Tibial nerve (tissue), 4 donors: ENCODE results near the gene FLNC. TPM values are rescaled to one million over a fixed set of nuclear protein-coding genes. Genes with fewer than 3 reads are reported as not detected.

Experiments used
- DNase-seq, 2 donors: peaks; one replicate each; pipeline ENCODE4 v3.0.0-alpha.2; 2019; ENCODE audit warnings: low spot score in 2 of 2
- H3K27ac ChIP-seq, 4 donors: fragments of 200-600 bp; sonication (generic) in 3 of 4; one replicate each; pipeline ENCODE4 v1.5.1; 2017 to 2019; ENCODE audit warnings: mild to moderate bottlenecking in 1 of 4
- H3K27me3 ChIP-seq, 2 donors: fragments of 200-600 bp; sonication (generic) in 1 of 2; one replicate each; pipeline versions ENCODE4 v1.5.1 to v1.6.0; 2017 to 2019
- H3K36me3 ChIP-seq, 3 donors: fragments of 200-600 bp; sonication (generic); one replicate each; pipeline ENCODE4 v1.5.1; 2018 to 2019
- H3K4me1 ChIP-seq, 4 donors: fragments of 200-600 bp; sonication (generic) in 3 of 4; one replicate each; pipeline ENCODE4 v1.5.1; 2017 to 2019
- H3K4me3 ChIP-seq, 4 donors: fragments of 200-600 bp; sonication (generic) in 3 of 4; one replicate each; pipeline ENCODE4 v1.5.1; 2017 to 2019; ENCODE audit warnings: mild to moderate bottlenecking in 1 of 4, moderate library complexity in 1 of 4
- H3K9me3 ChIP-seq, 4 donors: fragments of 200-600 bp; sonication (generic) in 3 of 4; one replicate each; pipeline ENCODE4 v1.5.1; 2017 to 2019
- CTCF ChIP-seq, 5 experiments: fragments of 200-600 bp in 3 of 5; fragments of 450-650 bp in 2 of 5; sonication (generic) in 3 of 5; IDR thresholded peaks; one replicate each; pipeline ENCODE4 v1.5.1; 2016 to 2019; ENCODE audit warnings: antibody characterized with exemption in 5 of 5, mild to moderate bottlenecking in 3 of 5, moderate library complexity in 2 of 5
- EP300 ChIP-seq, 2 donors: sonication (generic); formaldehyde crosslinking; IDR thresholded peaks; one replicate each; pipeline ENCODE4 v1.6.1; 2017; ENCODE audit warnings: antibody characterized with exemption in 2 of 2, mild to moderate bottlenecking in 1 of 2
- POLR2A ChIP-seq, 2 donors: fragments of 450-650 bp; IDR thresholded peaks; one replicate each; pipeline ENCODE4 v1.6.1; 2017; ENCODE audit warnings: antibody characterized with exemption in 2 of 2, mild to moderate bottlenecking in 2 of 2, moderate library complexity in 2 of 2
- WGBS, 2 donors: methylation state at CpG; one replicate each; pipeline ENCODE4 v1.1.5; 2018; 5-methylcytosine and 5-hydroxymethylcytosine counted together
- total RNA-seq, 4 donors: library from RNA; depleted of rRNA; stranded (reverse); fragments of >200 nt; gene quantifications; one replicate each; pipeline ENCODE4 v1.1.0, GENCODE V29; 2016

Gene FLNC
- total RNA-seq, 4 donors from 2014 or later, result 5.5 to 13.5 (median 9.0) TPM

- H3K9me3 ChIP-seq, result no peaks in the 10 kb centered on the region
- WGBS, 2 donors, result 0 to 1% methylated on average over 5 to 6 of the region's 6 CpGs
- H3K4me1 ChIP-seq, result peaks cover 0 to 52% (median 19%) of the 10 kb centered on the region in 4 donors
- peaks cover 0 to 26% (median 0%) of the 10 kb centered on the region in 3 donors for H3K36me3 ChIP-seq
- no peak for DNase-seq
- H3K4me3 ChIP-seq, result peak overlapping the region; percentile 74 to 93 (median 88)
- TF ChIP-seq CTCF (IDR thresholded peaks at IDR 0.05), result peak in 4 of 5 experiments; percentile 7 to 42 (median 22)
- TF ChIP-seq POLR2A (IDR thresholded peaks at IDR 0.05), result peak in 1 of 2 donors; percentile 13
- no peak for TF ChIP-seq EP300 (IDR thresholded peaks at IDR 0.05)
- H3K27ac ChIP-seq, result peak overlapping the region; percentile 70 to 91 (median 87)
- H3K27me3 ChIP-seq, result no peaks in the 10 kb centered on the region
These were observed 33.3 kb downstream of the FLNC start for GRCh38 chr7:128863433-128863989.

GRCh38 chr7:128865303-128865702, 35.1 kb downstream of the FLNC start:
- Histone ChIP-seq H3K27me3 (peaks cover 0 to 4% of the 10 kb centered on the region in 2 donors), H3K27ac (no peak overlapping the region), H3K9me3 (no peaks in the 10 kb centered on the region), H3K36me3 (peaks cover 0 to 26% (median 0%) of the 10 kb centered on the region in 3 donors), H3K4me1 (peaks cover 0 to 52% (median 27%) of the 10 kb centered on the region in 4 donors), H3K4me3 (no peak overlapping the region)
- WGBS, 2 donors, result 93 to 94% methylated on average over 12 of the region's 12 CpGs
- TF ChIP-seq EP300 (IDR thresholded peaks at IDR 0.05) (no peak), CTCF (IDR thresholded peaks at IDR 0.05) (no peak), POLR2A (IDR thresholded peaks at IDR 0.05) (no peak)
- no peak for DNase-seq

GRCh38 chr7:128865996-128866877, 36.0 kb downstream of the FLNC start:
- WGBS, 2 donors, result 91 to 95% methylated on average over 26 to 27 of the region's 27 CpGs
- H3K36me3 ChIP-seq, result peaks cover 0 to 26% (median 0%) of the 10 kb centered on the region in 3 donors
- DNase-seq, result no peak
- H3K4me1 ChIP-seq, result peaks cover 0 to 45% (median 27%) of the 10 kb centered on the region in 4 donors
- no peak overlapping the region for H3K27ac ChIP-seq
- H3K9me3 ChIP-seq, result no peaks in the 10 kb centered on the region
- H3K4me3 ChIP-seq, result no peak overlapping the region
- TF ChIP-seq CTCF (IDR thresholded peaks at IDR 0.05) (no peak), POLR2A (IDR thresholded peaks at IDR 0.05) (no peak), EP300 (IDR thresholded peaks at IDR 0.05) (no peak)
- peaks cover 0 to 8% of the 10 kb centered on the region in 2 donors for H3K27me3 ChIP-seq

GRCh38 chr7:128867241-128867640, 37.0 kb downstream of the FLNC start:
- Histone ChIP-seq H3K27me3 (peaks cover 0 to 8% of the 10 kb centered on the region in 2 donors), H3K4me1 (peaks cover 0 to 42% (median 27%) of the 10 kb centered on the region in 4 donors), H3K27ac (no peak overlapping the region), H3K9me3 (no peaks in the 10 kb centered on the region), H3K4me3 (no peak overlapping the region), H3K36me3 (peaks cover 0 to 26% (median 0%) of the 10 kb centered on the region in 3 donors)
- DNase-seq, result no peak
- WGBS, 2 donors, result 84 to 92% methylated on average over 4 of the region's 4 CpGs
- TF ChIP-seq EP300 (IDR thresholded peaks at IDR 0.05) (no peak), POLR2A (IDR thresholded peaks at IDR 0.05) (no peak)

GRCh38 chr7:128867842-128868623, 37.8 kb downstream of the FLNC start:
- Histone ChIP-seq H3K27me3 (peaks cover 0 to 8% of the 10 kb centered on the region in 2 donors), H3K36me3 (peaks cover 0 to 26% (median 0%) of the 10 kb centered on the region in 3 donors), H3K4me3 (no peak overlapping the region), H3K9me3 (no peaks in the 10 kb centered on the region), H3K4me1 (peaks cover 0 to 41% (median 27%) of the 10 kb centered on the region in 4 donors), H3K27ac (no peak overlapping the region)
- 73 to 78% methylated on average over 11 of the region's 11 CpGs for WGBS, 2 donors
- no peak for DNase-seq
- TF ChIP-seq POLR2A (IDR thresholded peaks at IDR 0.05) (no peak), EP300 (IDR thresholded peaks at IDR 0.05) (no peak), CTCF (IDR thresholded peaks at IDR 0.05) (no peak)
